ENCODE data around the gene AGMO.

DNA sequence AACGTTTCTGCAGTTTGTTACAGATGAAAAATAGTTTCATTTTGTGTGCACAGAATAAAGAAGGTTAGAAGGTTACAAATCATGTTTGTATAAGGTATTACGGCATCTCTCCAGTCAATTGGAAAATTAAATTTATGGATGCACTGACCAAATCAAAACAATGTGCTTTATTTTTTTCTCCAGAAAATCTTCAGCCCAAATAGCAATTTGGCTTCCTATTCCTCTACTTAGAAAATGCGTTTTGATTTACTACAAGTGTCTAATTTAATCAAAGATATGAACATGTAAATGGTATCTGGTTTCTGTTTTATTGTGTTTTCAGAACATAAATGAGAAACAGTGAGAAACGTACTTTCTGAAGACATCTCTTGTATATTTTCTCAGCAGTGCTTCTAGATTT lies 63.4 kb downstream of the AGMO start:
- TF ChIP-seq, protein P1, sequence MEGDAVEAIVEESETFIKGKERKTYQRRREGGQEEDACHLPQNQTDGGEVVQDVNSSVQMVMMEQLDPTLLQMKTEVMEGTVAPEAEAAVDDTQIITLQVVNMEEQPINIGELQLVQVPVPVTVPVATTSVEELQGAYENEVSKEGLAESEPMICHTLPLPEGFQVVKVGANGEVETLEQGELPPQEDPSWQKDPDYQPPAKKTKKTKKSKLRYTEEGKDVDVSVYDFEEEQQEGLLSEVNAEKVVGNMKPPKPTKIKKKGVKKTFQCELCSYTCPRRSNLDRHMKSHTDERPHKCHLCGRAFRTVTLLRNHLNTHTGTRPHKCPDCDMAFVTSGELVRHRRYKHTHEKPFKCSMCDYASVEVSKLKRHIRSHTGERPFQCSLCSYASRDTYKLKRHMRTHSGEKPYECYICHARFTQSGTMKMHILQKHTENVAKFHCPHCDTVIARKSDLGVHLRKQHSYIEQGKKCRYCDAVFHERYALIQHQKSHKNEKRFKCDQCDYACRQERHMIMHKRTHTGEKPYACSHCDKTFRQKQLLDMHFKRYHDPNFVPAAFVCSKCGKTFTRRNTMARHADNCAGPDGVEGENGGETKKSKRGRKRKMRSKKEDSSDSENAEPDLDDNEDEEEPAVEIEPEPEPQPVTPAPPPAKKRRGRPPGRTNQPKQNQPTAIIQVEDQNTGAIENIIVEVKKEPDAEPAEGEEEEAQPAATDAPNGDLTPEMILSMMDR (IDR thresholded peaks at IDR 0.05), result no peak
- TF ChIP-seq EP300 (IDR thresholded peaks at IDR 0.05), result no peak
- no peak for TF ChIP-seq POLR2AphosphoS5 (IDR thresholded peaks at IDR 0.05)
